Measurements from ENCODE around the gene NUP210.

Gene NUP210

DNA sequence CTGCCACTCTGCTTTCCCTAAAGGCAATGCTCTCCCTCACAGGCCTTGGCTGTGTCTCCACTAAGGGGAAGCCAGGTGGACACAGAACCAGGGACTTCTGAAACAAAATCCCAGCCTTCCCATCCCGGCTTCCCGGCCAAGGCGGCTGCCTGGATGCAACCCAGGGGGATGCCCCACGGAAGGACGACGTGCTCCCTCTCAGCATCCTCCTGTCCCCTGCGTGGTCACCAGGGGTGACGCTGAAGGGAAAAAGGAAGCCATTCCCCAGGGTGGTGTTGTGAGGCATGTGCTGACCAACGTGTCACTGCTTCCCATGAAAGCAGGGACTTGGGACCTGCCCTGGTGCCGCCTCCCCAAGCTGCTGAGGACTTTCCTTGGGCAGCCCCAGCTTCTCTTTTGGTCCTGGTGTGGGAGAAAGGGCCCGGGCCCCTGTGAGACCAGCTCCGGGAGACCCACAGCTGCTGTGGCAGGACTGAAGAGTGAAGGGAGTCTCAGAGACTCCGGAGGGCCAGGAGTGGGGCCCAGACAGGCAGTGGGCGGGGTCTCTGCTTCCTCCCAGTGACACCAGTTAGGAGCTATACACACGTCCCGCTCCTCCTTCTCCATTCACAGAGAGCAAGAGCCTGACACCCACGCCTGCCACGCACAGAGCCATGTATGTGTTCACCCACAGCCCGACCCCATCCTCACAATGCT, 139.2 kb downstream of the NUP210 start:
- in situ Hi-C loops (cut with MboI; ENCODE audit: low pct_unique_long_range_greater_than_20kb, low sequenced_read_pairs, unreplicated experiment), result no loop called here
- no peak for DNase-seq (ENCODE audit: low spot score)
- TF ChIP-seq, protein P1, sequence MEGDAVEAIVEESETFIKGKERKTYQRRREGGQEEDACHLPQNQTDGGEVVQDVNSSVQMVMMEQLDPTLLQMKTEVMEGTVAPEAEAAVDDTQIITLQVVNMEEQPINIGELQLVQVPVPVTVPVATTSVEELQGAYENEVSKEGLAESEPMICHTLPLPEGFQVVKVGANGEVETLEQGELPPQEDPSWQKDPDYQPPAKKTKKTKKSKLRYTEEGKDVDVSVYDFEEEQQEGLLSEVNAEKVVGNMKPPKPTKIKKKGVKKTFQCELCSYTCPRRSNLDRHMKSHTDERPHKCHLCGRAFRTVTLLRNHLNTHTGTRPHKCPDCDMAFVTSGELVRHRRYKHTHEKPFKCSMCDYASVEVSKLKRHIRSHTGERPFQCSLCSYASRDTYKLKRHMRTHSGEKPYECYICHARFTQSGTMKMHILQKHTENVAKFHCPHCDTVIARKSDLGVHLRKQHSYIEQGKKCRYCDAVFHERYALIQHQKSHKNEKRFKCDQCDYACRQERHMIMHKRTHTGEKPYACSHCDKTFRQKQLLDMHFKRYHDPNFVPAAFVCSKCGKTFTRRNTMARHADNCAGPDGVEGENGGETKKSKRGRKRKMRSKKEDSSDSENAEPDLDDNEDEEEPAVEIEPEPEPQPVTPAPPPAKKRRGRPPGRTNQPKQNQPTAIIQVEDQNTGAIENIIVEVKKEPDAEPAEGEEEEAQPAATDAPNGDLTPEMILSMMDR (IDR thresholded peaks at IDR 0.05; ENCODE audit: extremely low read depth, insufficient read depth, missing control alignments), result no peak

DNA sequence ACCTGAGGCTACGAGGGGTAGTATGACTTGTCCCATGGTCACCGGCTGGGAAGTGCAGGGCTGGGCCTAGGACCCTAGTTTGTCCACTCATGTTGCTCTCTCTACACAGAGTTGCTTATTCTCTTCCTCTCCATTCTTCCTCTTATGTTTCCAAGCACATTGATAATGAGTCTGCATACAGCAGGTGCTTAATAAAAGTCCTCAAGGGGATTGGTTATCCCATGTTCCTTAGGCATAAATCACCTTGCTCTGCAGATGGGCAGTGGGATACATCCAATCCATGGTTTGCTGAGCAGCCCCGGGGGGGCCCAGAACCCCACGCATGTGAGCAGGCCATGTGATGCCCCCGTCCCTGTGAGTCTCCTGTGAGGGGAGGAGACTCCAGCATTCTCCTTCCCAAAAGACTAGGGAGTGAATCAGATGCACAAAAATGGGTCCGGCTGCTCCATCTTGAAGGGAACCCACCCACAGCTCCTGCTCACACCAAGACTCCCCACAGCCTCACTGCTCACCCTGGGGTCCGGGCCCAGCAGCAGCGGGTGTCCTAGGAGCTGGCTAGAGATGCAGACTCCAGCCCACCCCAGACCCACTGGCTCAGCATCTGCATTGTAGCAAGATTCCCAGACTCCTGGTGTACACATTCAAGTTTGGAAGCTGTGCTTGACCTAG, 139.9 kb downstream of the NUP210 start:
- TF ChIP-seq, protein P1 (IDR thresholded peaks at IDR 0.05; ENCODE audit: extremely low read depth, insufficient read depth, missing control alignments), result no peak
- no peak for DNase-seq (ENCODE audit: low spot score)
- in situ Hi-C loops (cut with MboI; ENCODE audit: low pct_unique_long_range_greater_than_20kb, low sequenced_read_pairs, unreplicated experiment), result no loop called here

DNA sequence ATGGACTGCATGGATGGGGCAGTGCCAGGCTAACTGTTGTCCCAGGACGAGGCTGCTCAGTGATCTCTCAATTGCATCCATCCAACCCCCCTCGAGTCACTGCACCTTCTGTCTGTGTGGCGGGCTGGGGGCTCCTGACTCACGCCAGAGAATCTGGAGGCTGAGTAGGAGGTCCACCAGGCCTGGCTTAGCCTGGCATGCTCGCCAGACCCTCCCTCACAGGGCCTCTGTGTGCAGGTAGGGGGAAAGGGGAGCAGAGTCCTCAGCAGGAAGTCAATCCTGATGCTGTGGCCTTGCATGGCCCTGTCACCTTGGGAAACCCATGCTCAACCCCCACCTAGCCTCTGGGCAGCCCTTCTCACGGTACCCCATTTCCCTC, 140.6 kb downstream of the NUP210 start:
- in situ Hi-C loops (cut with MboI; ENCODE audit: low pct_unique_long_range_greater_than_20kb, low sequenced_read_pairs, unreplicated experiment), result no loop called here
- TF ChIP-seq, protein P1 (IDR thresholded peaks at IDR 0.05; ENCODE audit: extremely low read depth, insufficient read depth, missing control alignments), result no peak
- DNase-seq (ENCODE audit: low spot score), result no peak

DNA sequence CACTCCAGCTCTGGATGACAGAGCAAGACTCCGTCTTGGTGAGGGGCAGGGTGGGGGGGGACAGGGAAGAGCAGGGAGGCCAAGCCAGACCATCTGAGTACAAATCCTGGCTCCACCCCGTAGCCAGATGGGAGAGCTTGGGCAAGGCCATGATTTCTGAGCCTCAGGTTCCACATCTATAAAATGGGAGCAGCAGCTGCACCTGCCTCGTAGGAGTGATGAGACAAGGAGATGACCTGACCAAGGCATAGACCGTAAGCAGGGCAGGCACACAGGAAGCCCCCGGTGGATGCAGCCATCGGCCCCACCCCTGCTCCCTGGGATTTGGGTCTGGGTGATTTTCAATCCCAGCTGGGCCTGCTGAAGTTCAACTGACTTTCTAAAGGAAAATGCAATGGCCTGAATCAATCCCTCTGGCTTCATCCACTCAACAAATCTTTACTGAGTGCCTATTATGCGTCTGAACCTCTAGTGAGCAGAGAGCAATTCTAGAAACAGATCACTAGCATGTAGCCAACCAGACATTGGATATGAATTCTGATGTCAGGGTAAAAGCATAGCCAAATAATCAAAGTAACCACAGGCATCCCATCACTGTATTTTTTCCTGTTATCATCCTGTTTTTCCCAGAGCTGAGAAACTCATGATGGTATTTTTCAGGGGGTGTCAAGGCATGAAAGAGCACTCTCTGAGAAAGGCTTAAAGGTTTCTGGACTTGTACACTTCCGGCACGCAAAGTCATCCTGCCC, 141.2 kb downstream of the NUP210 start:
- DNase-seq (ENCODE audit: low spot score), result no peak
- in situ Hi-C loops (cut with MboI; ENCODE audit: low pct_unique_long_range_greater_than_20kb, low sequenced_read_pairs, unreplicated experiment), result no loop called here
- TF ChIP-seq, protein P1 (IDR thresholded peaks at IDR 0.05; ENCODE audit: extremely low read depth, insufficient read depth, missing control alignments), result no peak

DNA sequence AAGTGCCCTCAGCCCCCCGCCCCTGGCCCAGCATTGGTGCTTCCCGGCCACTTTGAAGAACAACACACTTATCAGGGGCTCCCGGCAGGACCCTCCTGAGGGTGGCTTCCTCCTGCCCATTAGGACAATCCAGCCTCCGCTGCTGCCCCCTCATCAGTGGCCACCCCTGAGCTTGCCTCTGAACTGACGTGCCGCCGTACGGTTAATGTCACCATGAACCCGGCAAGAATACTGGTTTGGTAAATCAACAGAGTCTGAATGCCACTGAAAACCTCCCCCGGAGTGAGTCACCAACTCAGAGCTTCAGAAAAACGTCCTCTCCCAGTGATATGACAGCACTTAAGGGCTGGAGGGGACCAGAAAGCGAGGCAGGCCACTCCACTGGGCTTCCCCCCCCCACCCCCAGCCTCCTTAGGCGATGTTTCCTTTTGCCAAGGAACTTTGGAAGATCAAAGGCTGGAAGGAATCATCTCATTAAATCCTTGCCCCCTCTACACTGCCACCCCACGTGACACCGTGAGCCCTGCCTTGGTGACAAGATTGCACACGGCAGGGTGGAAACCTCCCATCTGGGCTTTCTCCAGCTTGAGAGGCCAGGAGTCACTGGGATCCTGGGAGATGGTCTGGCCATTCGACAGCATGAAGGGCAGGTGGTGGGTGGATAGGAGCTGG, 142.1 kb downstream of the NUP210 start:
- DNase-seq (ENCODE audit: low spot score), result no peak
- TF ChIP-seq, protein P1 (IDR thresholded peaks at IDR 0.05; ENCODE audit: extremely low read depth, insufficient read depth, missing control alignments), result no peak
- in situ Hi-C loops (cut with MboI; ENCODE audit: low pct_unique_long_range_greater_than_20kb, low sequenced_read_pairs, unreplicated experiment), result no loop called here

DNA sequence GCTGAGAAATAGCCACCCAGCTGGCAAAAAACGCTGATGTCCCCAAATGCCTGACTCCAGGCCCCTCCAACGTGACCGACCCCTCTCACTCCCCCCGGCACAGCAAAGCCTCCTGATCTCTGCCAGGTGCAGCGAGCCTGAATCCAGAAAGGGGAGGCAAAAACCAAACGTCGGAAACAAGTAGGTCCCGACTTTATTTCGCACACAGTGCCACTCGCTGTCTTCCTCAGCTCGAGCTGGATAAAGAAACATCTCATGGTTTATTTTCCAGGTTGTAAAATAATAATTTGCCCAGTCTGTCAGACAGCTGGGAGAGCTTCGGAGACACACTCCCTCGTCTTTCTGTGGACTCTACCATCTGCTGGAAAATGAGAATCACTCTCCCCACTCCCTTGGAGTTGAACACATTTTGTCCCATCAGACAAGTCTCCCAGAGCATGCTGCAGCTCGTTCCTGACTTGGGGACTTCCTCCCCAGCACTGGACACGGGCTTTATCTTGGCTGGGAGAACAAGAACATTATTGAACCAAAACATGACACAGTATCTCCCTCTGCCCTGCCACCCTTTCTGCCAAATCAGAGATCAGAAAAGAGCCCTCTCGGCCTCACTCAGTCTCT, 142.8 kb downstream of the NUP210 start:
- in situ Hi-C loops (cut with MboI; ENCODE audit: low pct_unique_long_range_greater_than_20kb, low sequenced_read_pairs, unreplicated experiment), result no loop called here
- TF ChIP-seq, protein P1 (IDR thresholded peaks at IDR 0.05; ENCODE audit: extremely low read depth, insufficient read depth, missing control alignments), result no peak
- no peak for DNase-seq (ENCODE audit: low spot score)
